ENCODE results near the gene CHRNA5. TPM values are rescaled to one million over a fixed set of nuclear protein-coding genes. Genes with fewer than 3 reads are reported as not detected.
A peak's percentile ranks its signal among the peaks of the same experiment; 100 is the strongest.

The CHRNA5 gene
- total RNA-seq, 2 experiments from 2014 or later = 2.1 to 3.1 TPM

DNA sequence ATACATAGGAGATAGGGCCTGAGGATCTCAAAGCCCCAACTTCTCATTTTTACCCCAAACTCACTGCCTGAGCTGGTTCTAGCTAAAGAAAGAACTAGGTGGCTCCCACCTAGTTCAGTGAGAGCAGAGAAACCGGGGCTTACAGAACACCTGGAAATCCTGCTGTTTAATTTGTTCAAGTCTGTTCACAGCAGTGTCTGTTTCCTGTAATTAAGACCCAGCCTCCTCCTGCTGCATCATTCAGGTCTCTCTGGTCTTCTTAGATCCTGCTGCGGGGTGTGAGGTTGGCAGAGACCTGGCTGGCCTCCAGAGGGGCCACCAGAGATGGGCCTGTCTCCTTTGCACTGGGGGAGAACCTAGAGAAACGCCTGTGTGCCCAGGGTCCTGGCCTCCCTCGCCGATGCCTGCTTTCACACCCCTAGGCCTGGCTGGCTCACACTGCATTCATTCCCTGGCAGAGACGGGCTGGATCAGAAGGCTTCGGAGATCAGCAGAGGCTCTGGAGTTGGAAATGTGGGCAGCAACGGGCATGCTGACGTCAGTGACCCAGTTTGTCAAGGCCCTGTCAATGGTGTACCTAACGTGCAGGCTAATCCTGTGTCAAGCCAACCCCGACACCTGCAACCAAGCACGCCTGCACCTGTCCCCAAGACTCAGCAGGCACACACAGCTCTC lies 60.4 kb downstream of the CHRNA5 start:
- Mint-ChIP-seq H3K4me3 (no peak overlapping the region), H3K27ac (no peak overlapping the region), H3K9me3 (no peaks in the 10 kb centered on the region), H3K27me3 (peaks cover 48% of the 10 kb centered on the region), H3K4me1 (no peaks in the 10 kb centered on the region), H3K36me3 (ENCODE audit: low read depth) (no peaks in the 10 kb centered on the region)
- CTCF ChIA-PET = interaction anchor here (0.7 kb wide), 1 partner anchor 59 kb away, joined by 3 read pairs; no protein-coding TSS in a partner anchor
- DNase-seq = no peak
- POLR2A ChIA-PET = no interaction called here

DNA sequence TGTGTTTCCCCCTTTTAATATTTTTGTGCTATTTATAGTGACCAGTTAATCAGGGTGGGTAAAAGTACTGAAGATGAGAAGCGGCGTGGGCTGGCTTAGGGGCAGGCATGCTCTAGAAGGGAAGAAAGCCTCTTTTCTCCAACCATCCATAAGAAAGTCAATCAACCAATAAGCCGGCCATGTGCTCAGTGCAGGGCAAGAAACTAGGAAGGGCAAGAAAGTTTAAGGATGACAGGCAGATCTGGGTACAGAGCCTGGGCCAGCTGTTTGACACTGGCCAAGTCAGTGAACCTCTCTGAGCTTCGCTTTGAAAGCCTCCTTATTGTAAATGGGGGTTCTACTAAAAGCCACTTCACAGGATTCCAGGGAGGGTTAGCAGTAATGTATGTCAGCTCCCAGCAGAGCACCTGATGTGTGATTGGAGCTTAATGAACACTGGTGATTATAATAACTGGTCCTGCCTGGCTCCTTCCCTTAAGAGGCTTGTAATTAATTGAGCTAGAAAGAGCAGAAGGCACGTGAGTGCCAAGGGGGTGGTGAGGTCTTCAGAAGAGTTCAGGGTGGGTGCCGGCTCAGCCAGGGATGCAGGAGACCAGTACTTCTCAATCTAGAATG lies 61.2 kb downstream of the CHRNA5 start:
- Mint-ChIP-seq H3K9me3 (no peaks in the 10 kb centered on the region), H3K27ac (no peak overlapping the region), H3K27me3 (peaks cover 43% of the 10 kb centered on the region), H3K36me3 (ENCODE audit: low read depth) (no peaks in the 10 kb centered on the region), H3K4me3 (no peak overlapping the region), H3K4me1 (no peaks in the 10 kb centered on the region)
- no peak for DNase-seq
- ChIA-PET CTCF (interaction anchor here (0.7 kb wide), 1 partner anchor 58 kb away, joined by 3 read pairs; no protein-coding TSS in a partner anchor), POLR2A (no interaction called here)

DNA sequence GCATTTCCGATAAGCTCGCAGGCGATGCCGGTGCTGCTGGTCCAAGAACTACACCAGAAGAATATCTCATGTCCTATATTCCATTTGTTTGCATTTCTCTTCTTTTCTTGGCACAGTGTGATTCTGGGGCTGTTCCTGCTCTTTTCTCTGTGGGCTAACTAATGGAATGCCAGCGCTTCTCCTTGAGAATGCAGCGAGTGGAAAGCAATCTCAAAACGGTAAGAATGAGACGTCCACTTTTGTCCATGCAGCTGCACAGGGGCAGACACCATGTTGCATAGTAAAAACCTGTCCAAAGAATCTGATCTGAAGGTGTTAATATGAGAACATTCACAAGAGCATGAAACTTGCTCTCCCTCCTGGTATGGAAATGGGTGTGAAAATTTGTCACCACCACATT lies 62.0 kb downstream of the CHRNA5 start:
- DNase-seq = no peak
- Mint-ChIP-seq H3K4me3 (no peak overlapping the region), H3K27me3 (peaks cover 34% of the 10 kb centered on the region), H3K36me3 (ENCODE audit: low read depth) (no peaks in the 10 kb centered on the region), H3K4me1 (no peaks in the 10 kb centered on the region), H3K27ac (no peak overlapping the region), H3K9me3 (no peaks in the 10 kb centered on the region)
- ChIA-PET POLR2A (no interaction called here), CTCF (no interaction called here)

DNA sequence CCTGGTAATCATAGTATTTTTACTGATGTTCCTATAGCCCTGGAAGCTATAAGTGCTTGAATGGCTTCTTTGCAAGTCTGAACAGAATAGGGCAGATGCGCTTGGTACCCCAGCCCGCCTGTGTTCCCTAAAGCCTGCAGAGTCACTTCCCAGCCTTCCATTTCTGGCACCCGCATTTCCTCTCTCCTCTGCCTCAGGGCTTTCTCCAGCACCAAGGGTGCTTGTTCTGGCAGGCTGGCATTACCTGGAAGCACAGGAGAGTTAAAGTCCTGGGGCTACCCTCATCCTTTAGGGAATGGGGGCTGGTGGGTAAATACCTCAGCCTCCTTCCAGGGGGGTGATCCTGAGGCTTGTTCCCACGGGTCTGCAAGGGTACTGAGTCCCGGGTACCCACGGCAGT lies 62.9 kb downstream of the CHRNA5 start:
- H3K27ac Mint-ChIP-seq = no peak overlapping the region
- no peak overlapping the region for H3K4me3 Mint-ChIP-seq
- H3K36me3 Mint-ChIP-seq (ENCODE audit: low read depth) = no peaks in the 10 kb centered on the region
- ChIA-PET CTCF (no interaction called here), POLR2A (no interaction called here)
- DNase-seq = no peak
- no peaks in the 10 kb centered on the region for H3K4me1 Mint-ChIP-seq
- H3K27me3 Mint-ChIP-seq = peaks cover 26% of the 10 kb centered on the region
- H3K9me3 Mint-ChIP-seq = no peaks in the 10 kb centered on the region

DNA sequence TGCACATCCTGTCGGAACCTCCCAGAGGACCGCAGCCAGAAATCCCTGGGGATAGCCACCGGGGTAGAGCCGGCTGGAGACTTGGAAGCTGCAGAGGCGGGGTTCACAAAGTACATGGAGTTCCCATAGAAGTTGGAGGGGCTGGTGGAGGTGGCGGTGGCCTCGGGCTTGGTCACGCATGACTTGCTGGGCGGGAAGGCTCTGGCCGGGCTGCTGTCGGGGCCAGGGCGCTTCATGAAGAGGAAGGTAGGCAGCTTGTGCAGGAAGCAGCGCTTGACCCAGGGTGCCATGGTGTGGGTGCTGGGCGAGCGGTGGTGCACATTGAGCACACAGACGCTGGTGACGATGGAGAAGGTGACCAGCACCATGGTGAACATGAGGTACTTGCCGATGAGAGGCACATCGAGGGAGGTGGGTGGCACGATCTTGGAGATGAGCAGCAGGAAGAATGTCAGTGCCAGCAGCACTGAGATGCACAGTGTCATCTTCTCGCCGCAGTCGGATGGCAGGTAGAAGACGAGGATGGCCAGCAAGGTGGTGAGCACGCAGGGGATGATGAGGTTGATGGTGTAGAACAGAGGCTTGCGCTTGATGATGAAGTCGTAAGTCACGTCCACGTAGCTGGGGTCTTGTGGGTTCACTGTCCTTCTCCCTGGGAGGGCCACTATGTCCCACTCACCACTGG lies 63.9 kb downstream of the CHRNA5 start:
- POLR2A ChIA-PET = no interaction called here
- Mint-ChIP-seq H3K27me3 (peaks cover 18% of the 10 kb centered on the region), H3K36me3 (ENCODE audit: low read depth) (no peaks in the 10 kb centered on the region), H3K4me1 (no peaks in the 10 kb centered on the region), H3K4me3 (no peak overlapping the region), H3K27ac (no peak overlapping the region), H3K9me3 (peaks cover 2% of the 10 kb centered on the region)
- CTCF ChIA-PET = no interaction called here
- peak; percentile 10 for DNase-seq

DNA sequence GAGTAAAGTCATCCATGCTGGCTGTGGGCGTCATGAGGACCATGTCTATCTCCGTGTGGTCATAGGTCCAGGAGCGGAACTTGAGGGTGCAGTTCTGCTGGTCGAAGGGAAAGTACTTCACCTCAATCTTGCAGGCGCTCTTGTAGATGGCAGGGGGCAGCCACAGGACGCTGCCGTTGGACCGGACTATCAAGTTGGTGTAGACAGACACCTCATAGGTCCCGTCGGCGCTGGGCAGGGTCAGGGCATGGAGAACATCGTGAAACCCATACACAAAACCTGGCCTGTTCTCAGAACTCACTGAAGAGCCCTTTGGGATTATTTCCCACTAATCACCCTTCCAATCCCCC lies 64.4 kb downstream of the CHRNA5 start:
- Mint-ChIP-seq H3K4me3 (no peak overlapping the region), H3K36me3 (ENCODE audit: low read depth) (no peaks in the 10 kb centered on the region), H3K27me3 (peaks cover 15% of the 10 kb centered on the region), H3K4me1 (no peaks in the 10 kb centered on the region), H3K27ac (no peak overlapping the region), H3K9me3 (peaks cover 2% of the 10 kb centered on the region)
- POLR2A ChIA-PET = no interaction called here
- CTCF ChIA-PET = no interaction called here
- no peak for DNase-seq

DNA sequence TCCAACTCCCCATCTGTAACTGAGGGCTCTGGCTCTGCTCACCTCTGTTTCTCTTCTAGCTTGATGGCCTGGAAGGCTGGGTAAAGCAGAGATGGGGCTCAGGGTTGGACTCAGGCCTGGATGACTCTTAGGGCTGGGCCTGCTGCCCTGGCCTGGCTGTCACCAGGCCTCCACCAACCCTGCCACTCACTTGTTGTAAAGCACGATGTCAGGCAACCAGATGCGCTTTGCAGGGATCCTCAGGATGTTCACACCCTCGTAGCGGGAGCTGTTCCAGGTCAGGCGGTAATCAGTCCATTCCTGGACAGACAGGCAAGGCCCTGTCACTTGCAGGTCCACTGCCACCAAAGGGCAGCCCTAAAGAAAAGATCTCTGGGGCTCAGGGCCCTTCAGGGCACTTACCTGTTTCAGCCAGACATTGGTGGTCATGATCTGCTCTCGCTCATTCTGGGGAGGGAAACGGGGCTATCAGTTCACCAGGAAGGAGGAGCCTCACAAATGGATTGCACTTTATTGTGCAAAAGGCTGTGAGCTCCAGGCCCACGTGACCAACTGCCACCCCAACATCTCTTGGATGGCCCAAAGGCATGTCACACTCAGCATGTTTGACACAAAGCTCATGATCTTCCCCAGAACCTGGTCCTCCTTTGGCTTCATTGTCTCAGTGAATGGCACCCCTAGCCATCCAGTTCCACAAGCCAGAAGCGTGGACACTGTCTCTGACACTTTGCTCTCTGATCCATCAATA lies 65.7 kb downstream of the CHRNA5 start:
- CTCF ChIA-PET = no interaction called here
- POLR2A ChIA-PET = no interaction called here
- H3K36me3 Mint-ChIP-seq (ENCODE audit: low read depth) = no peaks in the 10 kb centered on the region
- peak; percentile 1 for DNase-seq
- peaks cover 16% of the 10 kb centered on the region for H3K27me3 Mint-ChIP-seq
- peaks cover 2% of the 10 kb centered on the region for H3K9me3 Mint-ChIP-seq
- H3K4me3 Mint-ChIP-seq = no peak overlapping the region
- no peaks in the 10 kb centered on the region for H3K4me1 Mint-ChIP-seq
- H3K27ac Mint-ChIP-seq = no peak overlapping the region

DNA sequence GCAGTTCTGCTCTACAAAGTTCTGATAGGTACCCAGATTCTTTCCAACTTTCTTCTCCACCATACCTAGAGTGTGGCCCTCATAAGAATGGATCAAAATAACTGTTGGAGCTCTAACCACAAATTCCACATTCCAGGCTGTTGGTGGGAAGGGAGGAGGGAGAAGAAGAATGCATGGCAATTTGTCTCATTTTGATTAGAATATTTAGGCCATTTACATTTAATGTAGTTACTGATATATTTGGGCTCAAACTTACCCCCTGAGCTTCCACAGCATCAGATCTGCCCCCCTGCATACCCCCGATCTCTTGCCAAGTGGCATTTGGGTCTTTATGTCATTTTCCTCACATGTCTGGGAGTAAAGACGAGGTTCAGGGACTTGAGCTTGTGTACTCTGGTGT lies 68.0 kb downstream of the CHRNA5 start:
- Mint-ChIP-seq H3K36me3 (ENCODE audit: low read depth) (no peaks in the 10 kb centered on the region), H3K9me3 (peaks cover 2% of the 10 kb centered on the region), H3K27me3 (peaks cover 14% of the 10 kb centered on the region), H3K4me3 (no peak overlapping the region), H3K27ac (no peak overlapping the region), H3K4me1 (no peaks in the 10 kb centered on the region)
- no peak for DNase-seq
- ChIA-PET POLR2A (no interaction called here), CTCF (no interaction called here)

DNA sequence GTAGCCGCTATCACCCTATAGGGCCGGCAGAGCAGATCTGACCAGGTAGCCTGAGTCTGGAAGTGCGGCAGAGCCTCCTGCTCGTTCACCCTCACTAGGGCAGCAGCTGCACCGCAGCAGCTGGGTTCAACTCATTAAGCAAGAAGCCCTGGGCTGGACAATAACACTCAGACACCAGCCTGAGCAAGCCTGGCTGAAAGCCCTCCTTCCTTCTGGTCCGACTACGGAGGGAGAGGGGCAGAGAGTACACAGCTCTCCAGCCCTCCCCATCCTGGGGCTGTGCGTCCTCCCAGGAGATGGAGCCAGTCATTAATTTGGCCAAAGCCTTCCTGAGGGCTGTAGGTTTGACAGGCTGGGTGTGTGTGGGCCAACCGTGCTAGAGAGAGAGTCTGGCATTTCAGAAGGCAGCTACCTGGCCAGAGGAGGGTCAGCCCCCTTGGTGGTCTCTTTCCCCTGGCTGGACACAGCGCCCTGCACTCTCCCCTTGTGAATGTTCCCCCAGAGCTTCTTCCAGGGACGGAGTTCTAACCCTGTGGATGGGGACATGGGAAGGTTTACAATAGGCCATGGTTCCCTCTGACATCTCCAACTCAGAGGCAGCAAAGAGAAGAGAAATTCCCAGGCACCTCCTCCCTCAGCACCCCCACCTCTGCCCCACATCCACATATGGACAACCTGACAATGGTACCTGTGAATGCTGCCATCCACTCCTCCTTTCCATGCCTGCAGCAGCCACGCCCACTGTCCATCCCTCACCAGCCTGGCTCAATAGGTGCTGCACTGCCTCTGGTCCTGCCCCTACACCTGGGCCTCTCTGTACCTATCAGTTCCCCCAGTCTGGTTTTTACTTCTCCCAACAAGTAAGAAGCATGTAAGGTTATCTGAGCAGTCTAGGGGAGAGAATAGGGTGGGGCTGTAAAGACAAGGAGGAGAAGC lies 69.2 kb downstream of the CHRNA5 start:
- DNase-seq = no peak
- POLR2A ChIA-PET = no interaction called here
- H3K4me1 Mint-ChIP-seq = no peaks in the 10 kb centered on the region
- H3K27me3 Mint-ChIP-seq = peaks cover 10% of the 10 kb centered on the region
- H3K9me3 Mint-ChIP-seq = peaks cover 2% of the 10 kb centered on the region
- no peak overlapping the region for H3K27ac Mint-ChIP-seq
- H3K4me3 Mint-ChIP-seq = no peak overlapping the region
- no peaks in the 10 kb centered on the region for H3K36me3 Mint-ChIP-seq (ENCODE audit: low read depth)
- CTCF ChIA-PET = no interaction called here

DNA sequence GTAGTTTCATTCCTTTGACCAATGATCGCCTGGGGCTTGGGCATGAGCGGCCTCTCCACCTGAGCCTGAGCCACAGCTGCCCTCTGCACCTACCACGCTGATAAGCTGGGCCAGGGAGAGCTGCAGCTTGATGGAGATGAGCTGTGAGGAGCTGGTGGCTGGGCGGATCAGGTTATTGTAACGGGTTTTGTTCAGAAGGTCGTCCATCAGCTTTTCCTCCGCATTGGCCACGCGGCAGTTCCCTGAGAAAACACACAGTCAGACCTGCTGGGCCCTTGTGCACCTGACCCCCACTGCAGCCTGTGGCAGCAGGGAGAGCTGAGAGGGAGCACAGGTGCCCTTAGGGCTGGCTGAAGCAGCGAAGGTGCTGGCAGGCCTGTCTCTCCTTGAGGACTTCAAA lies 70.0 kb downstream of the CHRNA5 start:
- Mint-ChIP-seq H3K4me1 (no peaks in the 10 kb centered on the region), H3K4me3 (no peak overlapping the region), H3K9me3 (peaks cover 2% of the 10 kb centered on the region), H3K27ac (no peak overlapping the region), H3K27me3 (peaks cover 13% of the 10 kb centered on the region), H3K36me3 (ENCODE audit: low read depth) (no peaks in the 10 kb centered on the region)
- ChIA-PET CTCF (no interaction called here), POLR2A (no interaction called here)
- DNase-seq = no peak

DNA sequence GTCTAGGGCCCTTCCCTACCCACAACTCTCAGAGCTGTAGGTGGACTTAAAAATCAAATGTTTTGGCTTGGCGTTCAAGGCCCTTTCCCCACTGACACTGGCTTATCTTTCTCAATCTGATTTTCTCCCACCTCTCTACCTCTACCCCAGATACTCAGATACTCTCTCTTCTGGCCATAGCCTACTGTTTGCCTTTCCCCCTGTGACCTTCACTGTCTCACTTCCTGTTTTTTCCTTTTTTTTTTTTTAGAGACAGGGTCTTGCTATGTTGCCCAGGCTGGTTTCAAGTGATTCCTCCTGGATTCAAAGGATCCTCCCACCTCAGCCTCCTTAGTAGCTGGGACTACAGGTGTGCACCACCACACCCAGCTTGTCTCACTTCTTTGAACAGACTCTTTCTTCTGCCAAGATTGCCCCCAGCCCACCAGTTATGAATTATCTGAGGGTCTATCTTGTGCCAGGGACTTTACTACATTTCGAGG lies 71.1 kb downstream of the CHRNA5 start:
- Mint-ChIP-seq H3K36me3 (ENCODE audit: low read depth) (no peaks in the 10 kb centered on the region), H3K27ac (no peak overlapping the region)

DNA sequence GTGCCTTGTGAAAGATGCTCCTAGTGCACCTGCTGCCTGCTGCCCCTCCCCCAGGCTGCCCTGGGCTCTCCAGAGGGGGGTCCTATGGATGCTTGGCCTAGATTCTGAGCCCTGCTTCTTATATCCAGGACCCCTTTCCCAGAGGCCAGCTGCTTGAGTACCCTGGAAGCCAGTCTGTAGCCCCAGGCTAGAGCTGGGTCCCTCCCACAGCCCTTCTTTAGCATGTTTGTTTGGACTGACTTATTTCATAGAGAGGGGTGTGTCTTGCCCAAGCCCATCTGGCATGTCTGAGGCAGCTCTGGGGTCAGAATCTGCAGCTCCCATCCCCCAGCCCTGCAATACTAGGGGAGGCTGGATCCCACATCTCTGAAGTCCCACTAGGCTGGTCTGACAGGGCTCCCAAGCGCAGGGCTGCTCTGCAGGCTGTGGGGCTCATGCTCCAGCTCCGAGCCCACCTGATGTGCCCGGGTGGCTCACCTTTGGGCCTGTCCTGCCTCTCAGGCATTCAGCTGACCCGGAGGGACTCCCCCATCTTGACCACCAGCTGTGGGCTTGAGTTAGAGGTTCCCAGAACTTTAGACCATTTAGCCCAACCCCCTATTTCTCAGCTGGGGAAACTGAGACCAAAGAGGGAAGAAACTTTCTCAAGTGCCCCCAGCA lies 72.6 kb downstream of the CHRNA5 start:
- ChIA-PET CTCF (interaction anchor here (1.2 to 3.2 kb wide), 4 partner anchors 13 to 103 kb away, joined by 3 to 27 read pairs (median 6); no protein-coding TSS in a partner anchor), POLR2A (no interaction called here)
- H3K4me1 Mint-ChIP-seq = peaks cover 13% of the 10 kb centered on the region
- no peak for DNase-seq
- no peaks in the 10 kb centered on the region for H3K36me3 Mint-ChIP-seq (ENCODE audit: low read depth)
- peaks cover 24% of the 10 kb centered on the region for H3K27me3 Mint-ChIP-seq
- H3K4me3 Mint-ChIP-seq = no peak overlapping the region
- peaks cover 2% of the 10 kb centered on the region for H3K9me3 Mint-ChIP-seq
- H3K27ac Mint-ChIP-seq = no peak overlapping the region

More for the DNA sequence above, 71.1 kb downstream of the CHRNA5 start:
- no peak for DNase-seq
- Mint-ChIP-seq H3K9me3 (peaks cover 2% of the 10 kb centered on the region), H3K4me1 (peaks cover 6% of the 10 kb centered on the region), H3K4me3 (no peak overlapping the region), H3K27me3 (peaks cover 17% of the 10 kb centered on the region)
- ChIA-PET CTCF (no interaction called here), POLR2A (no interaction called here)

Measured in activated CD4-positive, alpha-beta memory T cell treated with anti-CD3 and anti-CD28 coated beads, Interleukin-2, amount 10 ng/mL, durations not matched to agents 7 days and 5 days (primary cell).